ENCODE data around the gene EFCAB5.
"Not testable (repeated sequence)": the region's sequence is repeated elsewhere in the genome, so short reads cannot be mapped to it uniquely, and the experiment has no call there.

The EFCAB5 gene

DNA sequence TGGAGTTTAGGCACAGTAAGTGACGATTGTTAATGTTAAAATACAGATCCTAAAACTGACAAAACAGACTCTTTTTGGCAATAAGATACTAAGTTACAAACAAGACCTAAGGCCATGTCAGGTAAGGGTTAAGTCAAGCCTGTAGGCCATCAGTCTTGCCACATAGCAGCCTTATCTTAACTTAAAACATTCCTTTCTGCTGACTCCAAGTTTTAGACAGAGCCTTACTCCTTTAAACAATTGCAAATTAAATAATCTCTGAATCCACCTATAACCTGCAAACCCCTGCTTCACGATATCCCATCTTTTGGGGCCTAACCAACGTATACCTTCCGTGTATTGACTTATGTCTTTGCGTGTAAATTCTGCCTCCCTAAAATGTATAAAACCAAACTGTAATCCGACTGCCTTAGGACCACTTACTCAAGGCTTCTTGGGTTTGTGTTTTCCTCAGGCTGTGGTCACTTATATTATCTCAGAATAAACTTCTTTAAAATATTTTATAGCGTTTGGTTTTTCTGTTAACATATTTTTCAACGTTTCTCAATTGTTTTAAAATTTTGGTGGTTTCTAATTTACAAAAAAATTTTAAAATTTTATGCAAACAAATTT lies 64.4 kb downstream of the EFCAB5 start:
- DNase-seq (ENCODE audit: low read depth in 2 of 2) = no peak

DNA sequence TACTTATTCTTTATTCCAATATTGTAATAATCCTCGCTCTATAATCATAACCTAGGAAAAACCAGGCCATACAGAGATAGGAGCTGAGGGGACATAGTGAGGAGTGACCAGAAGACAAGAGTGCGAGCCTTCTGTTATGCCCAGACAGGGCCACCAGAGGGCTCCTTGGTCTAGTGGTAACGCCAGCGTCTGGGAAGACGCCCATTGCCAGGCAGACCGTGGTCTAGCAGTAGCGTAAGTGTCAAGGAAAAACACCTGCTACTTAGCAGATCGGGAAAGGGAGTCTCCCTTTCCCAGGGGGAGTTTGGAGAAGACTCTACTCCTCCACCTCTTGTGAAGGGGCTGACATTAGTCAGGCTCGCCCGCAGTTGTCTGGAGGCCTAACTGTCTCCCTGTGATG lies 70.5 kb downstream of the EFCAB5 start:
- DNase-seq (ENCODE audit: low read depth in 2 of 2) = not testable (repeated sequence)

DNA sequence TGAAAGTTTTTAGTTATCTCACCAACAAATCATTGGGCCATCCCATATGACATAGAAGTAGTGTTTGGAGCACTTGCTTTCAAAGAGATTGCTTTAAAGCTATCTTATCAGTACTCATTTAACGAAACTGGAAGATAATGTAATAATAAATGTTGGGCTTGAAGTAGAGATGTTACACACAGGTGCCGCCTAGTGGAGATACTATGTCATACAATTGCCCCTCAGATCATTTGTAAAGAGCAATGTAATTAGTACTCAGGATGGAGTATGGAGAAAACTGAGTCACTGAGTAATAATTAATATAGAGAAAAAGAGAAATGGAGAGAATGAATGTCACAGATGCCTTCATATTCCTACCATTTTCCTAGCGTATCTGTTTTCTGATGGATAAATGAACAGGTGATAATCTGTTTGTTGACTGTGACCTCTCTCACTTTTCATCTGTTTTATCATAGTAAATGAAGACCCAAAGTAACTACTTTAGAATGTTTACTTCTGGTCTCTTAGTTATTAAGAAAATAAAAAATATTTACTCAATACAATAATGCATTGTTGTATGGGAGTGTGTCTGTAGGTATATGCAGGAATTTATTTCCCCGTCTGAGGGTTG lies 80.4 kb downstream of the EFCAB5 start:
- DNase-seq (ENCODE audit: low read depth in 2 of 2) = peak in 1 of 2 donors; percentile 6

DNA sequence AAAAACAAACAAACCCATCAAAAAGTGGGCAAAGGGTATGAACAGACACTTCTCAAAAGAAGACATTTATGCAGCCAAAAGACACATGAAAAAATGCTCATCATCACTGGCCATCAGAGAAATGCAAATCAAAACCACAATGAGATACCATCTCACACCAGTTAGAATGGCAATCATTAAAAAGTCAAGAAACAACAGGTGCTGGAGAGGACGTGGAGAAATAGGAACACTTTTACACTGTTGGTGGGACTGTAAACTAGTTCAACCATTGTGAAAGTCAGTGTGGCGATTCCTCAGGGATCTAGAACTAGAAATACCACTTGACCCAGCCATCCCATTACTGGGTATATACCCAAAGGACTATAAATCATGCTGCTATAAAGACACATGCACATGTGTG lies 83.9 kb downstream of the EFCAB5 start:
- DNase-seq (ENCODE audit: low read depth in 2 of 2) = not testable (repeated sequence)

DNA sequence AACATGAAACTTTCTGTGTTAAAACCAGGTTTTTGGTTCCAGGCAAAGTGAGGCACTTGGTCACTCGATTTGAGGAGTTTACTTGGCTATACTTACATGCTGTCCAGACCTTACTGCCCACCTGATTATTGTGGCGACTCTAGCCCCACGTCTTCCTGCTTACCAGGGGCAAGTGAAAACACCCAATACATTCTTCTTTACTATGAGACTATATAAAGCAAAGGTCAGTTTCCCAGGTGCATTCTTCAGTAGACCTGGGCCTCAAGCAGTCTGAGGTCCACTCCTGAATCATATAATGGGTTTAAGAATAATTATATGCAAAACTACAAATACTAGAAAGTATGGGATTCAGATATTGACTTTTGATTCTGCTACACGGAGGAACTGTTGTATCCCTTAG lies 86.2 kb downstream of the EFCAB5 start:
- no peak for DNase-seq (ENCODE audit: low read depth in 2 of 2)

DNA sequence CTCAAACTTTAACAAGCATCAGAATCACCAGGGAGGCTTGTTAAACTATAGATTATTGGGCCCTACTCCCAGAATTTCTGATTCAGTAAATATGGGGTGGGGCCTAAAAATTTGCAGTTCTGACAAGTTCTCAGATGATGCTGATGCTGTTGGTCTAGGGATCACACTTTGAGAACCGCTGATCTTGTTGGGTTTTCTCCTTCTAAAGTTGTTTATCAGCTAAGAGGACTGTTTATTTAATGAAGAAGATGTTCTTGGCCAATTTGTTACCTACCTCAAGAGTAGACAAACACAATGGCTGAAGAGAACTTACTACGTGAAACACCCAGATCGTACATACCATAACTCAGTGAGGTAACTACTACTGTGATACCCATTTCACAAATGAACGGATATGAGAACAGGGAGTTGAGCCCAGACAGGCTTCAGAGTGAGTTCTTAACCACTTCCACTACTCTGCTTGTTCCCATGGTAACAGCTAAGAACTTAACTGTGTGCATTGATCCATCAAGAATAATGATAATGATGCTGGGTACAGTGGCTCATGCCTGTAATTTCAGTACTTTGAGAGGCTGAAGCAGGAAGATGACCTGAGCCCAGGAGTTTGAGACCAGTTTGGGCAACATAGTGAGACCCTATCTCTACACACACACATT lies 89.9 kb downstream of the EFCAB5 start:
- DNase-seq (ENCODE audit: low read depth in 2 of 2) = no peak

DNA sequence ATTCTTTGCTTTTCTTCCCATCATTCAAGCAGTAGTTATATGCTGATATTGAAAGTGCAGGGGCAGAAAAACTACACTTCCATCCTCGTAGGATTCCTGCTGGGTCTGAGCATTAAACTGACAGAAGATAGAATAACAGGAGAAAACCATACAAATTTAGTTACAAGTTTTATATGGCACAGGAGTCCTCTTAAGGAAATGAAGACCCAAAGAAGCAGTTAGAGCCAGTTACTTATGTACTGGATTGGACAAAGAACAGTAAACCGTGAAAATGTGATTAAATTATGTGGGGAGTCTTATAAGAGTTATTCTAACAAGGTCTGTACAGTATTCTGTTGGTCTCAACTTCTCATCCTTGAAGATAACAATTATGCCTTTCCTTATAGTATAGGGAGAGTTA lies 93.9 kb downstream of the EFCAB5 start:
- no peak for DNase-seq (ENCODE audit: low read depth in 2 of 2)

DNA sequence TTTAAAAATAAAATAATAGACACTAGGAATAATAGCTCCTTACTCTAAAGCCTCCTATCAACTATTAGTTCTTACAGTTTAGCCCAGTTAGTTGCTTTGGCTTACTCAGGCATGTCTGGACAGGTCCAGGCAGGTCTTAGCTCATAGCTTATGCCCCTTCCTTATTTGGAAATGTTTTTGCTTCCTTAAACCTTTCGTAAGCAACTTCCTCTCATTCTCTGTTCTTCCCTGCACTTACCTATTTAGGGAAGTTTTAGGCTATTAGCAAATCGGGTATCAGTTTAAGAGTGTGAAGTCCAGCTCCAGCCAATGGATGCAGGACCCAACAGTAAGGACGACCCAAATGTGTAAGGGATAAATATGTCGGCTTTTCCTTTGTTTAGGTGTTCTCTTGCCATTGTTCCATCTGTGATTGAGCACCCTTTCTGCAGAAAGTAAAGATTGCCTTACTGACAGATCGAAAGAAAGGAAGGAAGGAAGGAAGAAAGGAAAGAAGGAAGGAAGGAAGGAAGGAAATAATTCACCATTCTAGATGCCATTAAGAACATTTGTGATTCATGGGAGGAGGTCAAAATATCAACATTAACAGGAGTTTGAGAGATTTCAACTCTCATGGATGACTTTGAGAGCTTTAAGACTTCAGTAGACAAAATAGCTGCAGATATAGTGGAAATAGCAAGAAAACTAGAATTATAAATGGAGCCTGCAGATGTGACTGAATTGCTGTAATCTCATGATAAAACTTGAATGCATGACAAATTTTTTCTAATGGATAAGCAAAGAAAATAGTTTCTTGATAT lies 99.5 kb downstream of the EFCAB5 start:
- DNase-seq (ENCODE audit: low read depth in 2 of 2) = not testable (repeated sequence)

DNA sequence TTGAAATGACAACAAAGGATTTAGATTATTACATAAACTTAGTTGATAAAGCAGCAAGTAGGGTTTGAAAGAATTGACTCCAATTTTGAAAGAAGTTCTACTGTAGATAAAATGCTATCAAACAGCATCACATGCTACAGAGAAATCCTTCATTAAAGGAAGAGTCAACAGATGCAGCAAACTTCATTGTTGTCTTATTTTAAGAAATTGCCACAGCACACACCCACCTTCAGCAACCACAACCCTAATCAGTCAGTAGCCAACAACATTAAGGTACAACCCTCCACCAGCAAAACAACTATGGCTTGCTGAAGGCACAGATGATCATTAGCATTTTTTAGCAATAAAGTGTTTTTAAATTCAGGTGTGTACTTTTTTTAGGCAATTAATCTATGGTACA lies 100.1 kb downstream of the EFCAB5 start:
- DNase-seq (ENCODE audit: low read depth in 2 of 2) = no peak

DNA sequence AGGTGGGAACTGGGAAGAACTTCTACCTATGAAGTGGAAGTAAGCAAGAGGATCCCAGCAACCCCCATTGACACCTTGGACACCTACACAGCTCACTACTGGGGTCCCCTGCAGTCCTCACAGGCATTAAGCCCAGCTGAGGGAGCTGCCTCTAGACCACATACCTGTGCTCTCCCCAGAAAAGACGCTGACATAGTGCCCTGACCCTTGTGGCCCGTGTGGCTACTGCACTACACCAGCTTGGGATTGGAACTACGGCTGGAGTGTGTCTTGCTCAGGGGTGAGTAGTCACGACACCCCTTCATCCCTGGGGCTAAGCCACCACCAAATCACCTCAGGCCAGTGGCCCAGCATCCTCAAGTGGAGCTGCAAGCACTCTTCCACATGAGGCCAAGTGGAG lies 120.9 kb downstream of the EFCAB5 start:
- DNase-seq (ENCODE audit: low read depth in 2 of 2) = no peak

DNA sequence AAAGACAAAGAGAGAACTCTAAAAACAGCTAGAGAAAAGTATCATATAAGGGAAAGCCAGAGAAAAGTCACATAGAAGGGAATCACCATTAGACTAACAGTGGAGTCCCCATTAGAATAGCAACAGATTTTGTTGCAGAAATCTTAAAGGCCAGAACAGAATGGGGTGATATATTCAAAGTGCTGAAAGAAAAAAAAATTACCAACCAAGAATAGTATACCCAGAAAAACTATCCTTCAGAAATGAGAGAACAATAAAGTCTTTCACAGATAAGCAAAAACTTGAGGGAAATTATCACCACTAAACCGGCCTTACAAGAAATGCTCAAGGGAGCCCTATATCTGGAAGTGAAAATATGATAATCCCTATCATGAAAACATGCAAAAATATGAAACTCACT lies 123.3 kb downstream of the EFCAB5 start:
- no peak for DNase-seq (ENCODE audit: low read depth in 2 of 2)

DNA sequence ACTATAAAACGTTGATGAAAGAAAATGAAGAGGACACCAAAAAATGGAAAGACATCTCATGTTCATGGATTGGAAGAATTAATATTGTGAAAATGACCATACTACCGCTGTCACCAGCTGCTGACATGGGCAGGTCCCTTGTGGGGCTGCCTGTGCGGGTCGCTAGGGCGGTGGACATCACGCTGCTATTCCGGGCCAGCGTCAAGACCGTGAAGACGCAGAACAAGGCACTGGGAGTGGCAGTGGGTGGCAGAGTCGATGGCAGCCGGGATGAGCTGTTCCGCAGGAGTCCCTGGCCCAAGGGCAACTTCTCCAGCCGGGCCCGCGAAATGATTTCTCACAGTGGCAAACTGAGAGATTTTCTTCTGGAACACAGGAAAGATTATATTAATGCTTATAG lies 127.0 kb downstream of the EFCAB5 start:
- DNase-seq (ENCODE audit: low read depth in 2 of 2) = no peak

DNA sequence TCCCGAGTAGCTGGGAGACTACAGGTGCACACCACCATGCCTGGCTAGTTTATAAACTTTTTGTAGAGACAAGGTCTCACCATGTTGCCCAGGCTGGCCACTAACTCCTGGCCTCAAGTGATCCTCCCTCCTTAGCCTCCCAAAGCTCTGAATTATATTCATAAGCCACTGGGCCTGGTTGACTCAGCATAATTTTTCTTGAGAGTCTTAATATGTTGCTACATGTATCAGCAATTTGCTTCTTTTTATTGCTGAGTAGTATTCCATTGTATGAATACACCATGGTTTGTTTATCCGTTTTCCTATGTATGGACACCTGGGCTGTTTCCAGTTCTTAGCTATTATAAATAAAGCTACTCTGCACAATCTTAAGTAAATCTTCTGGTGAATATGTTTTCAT lies 132.8 kb downstream of the EFCAB5 start:
- no peak for DNase-seq (ENCODE audit: low read depth in 2 of 2)

DNA sequence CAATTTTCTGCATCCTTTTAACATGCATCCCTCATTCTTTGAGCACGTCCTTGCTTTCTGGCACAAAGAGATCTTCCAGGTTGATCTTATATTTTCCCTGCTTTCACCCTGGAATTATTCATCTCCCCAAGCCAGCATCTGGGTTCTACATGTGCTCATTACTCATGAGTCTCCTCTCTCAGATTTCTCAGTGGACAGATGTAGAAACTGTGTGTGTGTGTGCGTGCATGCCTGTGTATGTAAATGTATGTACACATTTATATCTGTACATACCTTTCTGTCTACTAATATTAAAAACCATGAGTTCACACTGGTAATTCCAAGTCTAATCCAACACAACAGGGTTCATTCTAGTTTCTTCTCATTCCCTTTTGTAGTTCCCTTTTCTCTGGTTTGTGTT lies 133.3 kb downstream of the EFCAB5 start:
- no peak for DNase-seq (ENCODE audit: low read depth in 2 of 2)

DNA sequence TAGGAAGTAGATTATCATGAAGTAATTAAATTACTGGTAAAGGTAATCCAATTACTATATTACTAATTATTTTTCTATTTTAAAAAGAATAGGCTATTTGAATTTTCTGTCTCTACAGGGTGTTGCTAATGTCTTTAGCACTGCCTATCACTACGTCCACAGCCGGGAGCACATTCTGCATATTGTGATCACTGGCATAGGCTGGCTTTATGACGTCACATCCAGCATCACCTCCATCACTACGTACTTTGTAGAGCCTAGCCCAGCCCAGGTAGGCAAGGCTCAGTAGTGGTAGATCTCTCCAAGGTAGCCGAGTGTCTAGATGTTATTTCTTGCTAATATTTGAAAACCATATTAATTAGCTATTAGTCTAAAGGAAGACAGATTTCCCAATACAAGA lies 141.3 kb downstream of the EFCAB5 start:
- no peak for DNase-seq (ENCODE audit: low read depth in 2 of 2)

DNA sequence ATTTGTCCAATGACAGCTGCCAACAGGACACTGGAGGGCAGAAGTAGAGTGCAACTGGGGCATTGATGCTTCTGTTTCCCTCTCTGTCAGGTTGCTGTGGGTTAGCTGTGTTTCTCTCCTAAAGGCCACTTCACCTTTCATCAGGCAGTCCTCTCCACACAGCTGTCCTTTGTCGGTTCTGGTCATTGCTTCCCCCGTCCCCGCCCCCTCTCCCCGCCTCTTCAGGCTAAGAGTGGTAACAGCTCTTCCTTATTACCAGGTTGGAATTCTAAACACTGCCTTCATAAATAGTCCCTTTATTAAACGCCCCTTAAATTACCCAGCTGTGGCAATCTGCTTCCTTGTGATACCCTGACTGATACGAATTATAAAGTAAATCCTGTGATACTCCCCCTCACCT lies 143.4 kb downstream of the EFCAB5 start:
- no peak for DNase-seq (ENCODE audit: low read depth in 2 of 2)

DNA sequence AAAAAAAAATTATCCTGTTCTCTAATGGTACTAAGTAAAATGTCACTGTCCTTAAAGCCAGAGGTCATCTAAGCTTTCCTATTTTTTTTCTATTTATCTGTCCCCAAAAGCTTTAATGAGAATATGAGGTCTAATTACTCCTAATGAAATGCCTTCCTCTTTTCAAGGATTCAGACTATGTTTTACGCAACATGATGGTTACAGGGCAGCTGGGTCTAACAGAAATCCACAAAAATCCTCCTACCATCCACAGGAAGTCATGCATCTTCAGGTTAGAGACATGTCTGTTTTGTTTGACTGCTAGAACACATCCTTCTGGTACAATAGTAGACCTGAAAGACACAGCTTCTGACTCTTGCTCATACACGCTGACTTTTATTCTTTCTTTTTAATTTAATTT lies 145.5 kb downstream of the EFCAB5 start:
- no peak for DNase-seq (ENCODE audit: low read depth in 2 of 2)

DNA sequence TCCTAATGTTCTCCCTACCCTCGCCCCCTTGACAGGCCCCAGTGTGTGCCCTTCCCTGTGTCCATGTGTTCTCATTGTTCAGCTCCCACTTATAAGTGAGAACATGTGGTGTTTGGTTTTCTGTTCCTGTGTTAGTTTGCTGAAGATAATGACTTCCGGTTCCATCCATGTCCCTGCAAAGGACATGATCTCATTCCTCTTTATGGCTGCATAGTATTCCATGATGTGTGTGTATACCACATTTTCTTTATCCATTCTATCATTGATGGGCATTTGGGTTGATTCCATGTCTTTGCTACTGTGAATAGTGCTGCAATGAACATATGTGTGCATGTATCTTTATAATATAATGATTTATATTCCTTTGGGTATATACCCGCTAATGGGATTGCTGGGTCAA lies 146.0 kb downstream of the EFCAB5 start:
- DNase-seq (ENCODE audit: low read depth in 2 of 2) = not testable (repeated sequence)

DNA sequence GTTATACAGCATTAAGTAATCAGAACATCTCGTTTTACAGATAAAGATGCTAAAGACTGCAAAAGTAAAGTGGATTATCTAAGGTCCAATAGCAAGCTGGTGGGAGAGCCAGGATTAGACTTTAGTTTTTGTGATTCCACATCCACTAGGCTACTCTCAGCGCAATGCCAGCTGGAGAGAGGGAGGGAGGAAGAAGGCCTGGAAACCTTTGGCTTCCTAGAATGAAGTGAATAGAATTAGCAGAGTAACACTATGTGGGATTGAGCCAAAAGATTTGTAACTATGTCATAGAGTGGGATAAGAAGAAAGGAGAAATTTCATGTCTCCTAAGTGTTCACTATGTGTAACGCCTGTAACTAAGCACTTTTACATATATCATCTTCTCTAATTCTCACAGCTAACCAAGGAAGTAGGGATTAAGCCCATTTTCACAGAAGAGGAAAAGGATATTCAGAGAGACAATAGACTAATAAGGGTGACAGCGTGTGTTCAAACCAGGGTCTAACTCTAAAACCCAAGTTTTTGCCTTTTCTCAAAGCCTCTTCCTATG lies 149.8 kb downstream of the EFCAB5 start:
- DNase-seq (ENCODE audit: low read depth in 2 of 2) = no peak

DNA sequence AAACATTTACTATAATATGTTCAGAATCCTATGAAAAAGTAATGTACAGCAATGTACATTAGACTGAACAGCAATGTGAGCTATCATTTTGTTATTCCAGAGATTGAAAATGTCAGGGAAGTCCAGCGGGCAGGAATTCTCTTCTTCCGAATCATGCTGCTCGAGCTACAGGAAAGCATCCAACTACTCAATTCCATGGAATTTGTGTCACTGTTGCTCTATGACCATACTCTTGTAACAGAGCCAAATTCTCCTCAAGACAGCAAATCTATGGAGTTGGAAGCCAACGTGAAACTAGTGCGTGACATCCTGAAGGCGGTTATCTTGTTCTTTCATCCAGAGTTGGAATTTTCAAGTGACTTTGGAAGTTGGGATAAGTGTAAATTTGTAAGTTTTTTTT lies 150.3 kb downstream of the EFCAB5 start:
- DNase-seq (ENCODE audit: low read depth in 2 of 2) = no peak

DNA sequence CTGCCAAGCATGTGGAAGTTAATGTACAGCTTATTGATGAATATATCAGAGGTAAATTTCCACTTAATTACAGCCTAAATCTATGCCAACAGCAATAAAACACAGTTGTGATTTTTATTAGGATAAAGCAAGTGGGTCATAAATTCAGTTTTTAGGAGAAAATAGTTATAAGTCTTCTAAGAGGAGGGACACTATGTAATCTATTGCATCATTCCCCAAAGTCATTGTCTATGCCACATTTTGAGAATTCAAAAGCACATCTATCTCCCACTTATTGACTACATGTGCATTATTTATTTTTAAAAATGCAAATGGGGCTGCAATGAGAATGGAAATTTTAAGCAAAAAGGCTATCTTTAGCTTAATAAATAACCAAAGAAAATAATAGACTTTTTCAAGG lies 151.5 kb downstream of the EFCAB5 start:
- DNase-seq (ENCODE audit: low read depth in 2 of 2) = no peak

DNA sequence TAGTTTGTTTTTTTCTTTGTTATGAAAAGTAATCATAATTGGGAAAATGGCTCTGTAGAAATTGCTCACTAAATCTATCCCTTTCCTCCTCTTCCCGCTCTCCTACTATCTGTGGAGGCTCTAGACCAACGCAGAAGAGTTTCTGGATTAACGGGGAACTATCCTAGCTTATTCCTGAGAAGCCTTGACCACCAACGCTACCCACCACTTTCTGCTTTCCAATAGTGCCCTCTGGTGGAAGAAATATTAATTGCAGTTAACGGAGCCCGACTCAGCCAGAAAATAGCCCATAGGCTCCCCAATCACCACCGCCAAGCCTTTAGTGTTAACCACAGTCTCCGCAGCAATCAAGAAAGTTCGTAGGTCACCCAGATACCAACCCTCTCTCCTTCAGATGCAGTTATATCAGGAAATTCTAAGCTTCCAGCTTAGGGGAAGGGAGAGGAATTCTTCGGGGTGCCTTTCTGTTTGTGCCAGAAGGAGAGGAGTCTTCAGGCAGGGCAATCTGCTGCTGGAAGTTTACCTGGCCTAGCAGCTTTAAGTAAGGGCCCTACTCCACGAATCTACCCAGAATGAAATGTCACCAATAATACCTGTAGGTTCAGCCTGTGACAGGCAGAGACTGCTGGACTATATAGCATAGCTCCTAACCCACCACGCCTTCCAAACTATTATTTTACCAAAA lies 152.2 kb downstream of the EFCAB5 start:
- DNase-seq (ENCODE audit: low read depth in 2 of 2) = peak in 1 of 2 donors; percentile 17
